ENCODE measurements around the gene PSMA3.

GRCh38 chr14:58200846-58201245 lies 43.8 kb upstream of the PSMA3 start:
- TF ChIP-seq CTCF (IDR thresholded peaks at IDR 0.05) (no peak), POLR2A (IDR thresholded peaks at IDR 0.05) (no peak)
